H1 (cell line): ENCODE results near the gene COL4A4. TPM values are rescaled to one million over a fixed set of nuclear protein-coding genes. Genes with fewer than 3 reads are reported as not detected.

Source experiments
- CTCF ChIA-PET: fragments of 300-600 bp; sonication (Branson Sonifier 250); formaldehyde crosslinking; loops from one replicate; lab custom pipeline; 2021; ENCODE audit not compliant: partially characterized antibody; lab: Charles Lee
- POLR2A ChIA-PET: fragments of 300-600 bp; sonication (Branson Sonifier 250); formaldehyde crosslinking; loops from one replicate; lab custom pipeline; 2021; ENCODE audit warnings: inconsistent platforms; ENCODE audit not compliant: partially characterized antibody; lab: Charles Lee
- DNase-seq, 2 experiments: peaks; one replicate each; pipeline versions ENCODE4 v3.0.0 to v3.0.0-alpha.2; 2010 to 2022; ENCODE audit warnings: low spot score in 2 of 2, low read depth in 1 of 2, mixed read lengths in 1 of 2
- FAIRE-seq: peaks from 2 replicates; lab custom pipeline; 2011; peaks lifted over from hg19 to GRCh38; lab: Jason Lieb, UNC
- H2AFZ ChIP-seq: 2 replicates; pipeline ENCODE4 v1.8.1; 2012; ENCODE audit warnings: low read length, inconsistent platforms
- H2AK5ac ChIP-seq: 2 replicates; pipeline ENCODE4 v1.6.1; 2013; ENCODE audit warnings: low read depth, low read length
- H2BK120ac ChIP-seq: replicated peaks from 2 replicates; pipeline ENCODE3; 2013; ENCODE audit warnings: low read depth, low read length, inconsistent platforms
- H2BK12ac ChIP-seq: 2 replicates; pipeline ENCODE4 v1.6.1; 2013; ENCODE audit warnings: low read depth, low read length
- H2BK15ac ChIP-seq: 2 replicates; pipeline ENCODE4 v1.6.1; 2013; ENCODE audit warnings: low read length
- H2BK20ac ChIP-seq: 2 replicates; pipeline ENCODE4 v1.6.1; 2013; ENCODE audit warnings: low read length
- H2BK5ac ChIP-seq: 2 replicates; pipeline ENCODE4 v1.6.1; 2013; ENCODE audit warnings: low read depth, low read length
- H3K14ac ChIP-seq: 2 replicates; pipeline ENCODE4 v1.6.1; 2013; ENCODE audit warnings: inconsistent platforms; ENCODE audit not compliant: insufficient read length
- H3K18ac ChIP-seq: 2 replicates; pipeline ENCODE4 v1.6.1; 2013; ENCODE audit warnings: low read length; ENCODE audit errors: extremely low read depth
- H3K23ac ChIP-seq: 2 replicates; pipeline ENCODE4 v1.6.1; 2013; ENCODE audit warnings: inconsistent platforms; ENCODE audit not compliant: insufficient read length
- H3K23me2 ChIP-seq: 2 replicates; pipeline ENCODE4 v1.6.1; 2013; ENCODE audit warnings: low read depth, low read length
- H3K27ac ChIP-seq: 2 replicates; pipeline ENCODE4 v1.6.1; 2011; ENCODE audit warnings: low read depth, low read length, inconsistent platforms
- H3K27me3 ChIP-seq, 4 experiments: replicated peaks in 1 of 4; 1 replicate in 1 of 4; 2 replicates in 3 of 4; pipeline versions ENCODE4 v1.6.1 to v1.8.1; 2011 to 2013; ENCODE audit warnings: low read length in 3 of 4, mild to moderate bottlenecking in 3 of 4, inconsistent platforms in 2 of 4, mixed read lengths in 2 of 4, moderate library complexity in 1 of 4; ENCODE audit not compliant: control insufficient read depth in 3 of 4, insufficient read depth in 3 of 4; ENCODE audit errors: extremely low read depth in 1 of 4
- H3K36me3 ChIP-seq, 4 experiments: 2 replicates each; pipeline versions ENCODE4 v1.6.1 to v1.8.1; 2011 to 2013; ENCODE audit warnings: mild to moderate bottlenecking in 4 of 4, low read length in 3 of 4, moderate library complexity in 2 of 4, control low read depth in 1 of 4, inconsistent platforms in 1 of 4; ENCODE audit not compliant: insufficient read depth in 4 of 4, control insufficient read depth in 2 of 4
- H3K4ac ChIP-seq: replicated peaks from 2 replicates; pipeline ENCODE3; 2013; ENCODE audit warnings: low read length, low read depth, mixed read lengths, inconsistent platforms; ENCODE audit not compliant: insufficient read length
- H3K4me1 ChIP-seq, 4 experiments: replicated peaks in 1 of 4; 1 replicate in 1 of 4; 2 replicates in 3 of 4; pipeline versions ENCODE4 v1.6.1 to v1.8.1; 2011 to 2013; ENCODE audit warnings: low read length in 3 of 4, inconsistent platforms in 2 of 4, mixed read lengths in 1 of 4; ENCODE audit not compliant: insufficient read depth in 4 of 4, control insufficient read depth in 3 of 4
- H3K4me2 ChIP-seq, 2 experiments: 2 replicates each; pipeline versions ENCODE4 v1.6.1 to v1.8.1; 2011 to 2013; ENCODE audit warnings: low read depth in 2 of 2, low read length in 2 of 2, control low read depth in 1 of 2, inconsistent platforms in 1 of 2, mild to moderate bottlenecking in 1 of 2; ENCODE audit not compliant: insufficient read depth in 1 of 2
- H3K4me3 ChIP-seq, 4 experiments: fragments of 200-600, 300-600 bp in 1 of 4; sonication (generic), shearing (Covaris generic), sonication (Bioruptor Twin) in 1 of 4; 2 replicates each; pipeline versions ENCODE4 v1.5.1 to v1.8.1; 2011 to 2016; ENCODE audit warnings: low read length in 4 of 4, low read depth in 3 of 4, control low read depth in 2 of 4, inconsistent platforms in 2 of 4, mild to moderate bottlenecking in 2 of 4, mixed read lengths in 1 of 4, moderate library complexity in 1 of 4; ENCODE audit not compliant: insufficient read depth in 2 of 4; ENCODE audit errors: extremely low read depth in 1 of 4
- H3K56ac ChIP-seq: replicated peaks from 2 replicates; pipeline ENCODE3; 2013; ENCODE audit warnings: low read depth, mild to moderate bottlenecking, mixed read lengths, low read length, inconsistent platforms; ENCODE audit not compliant: insufficient read length
- H3K79me1 ChIP-seq: 2 replicates; pipeline ENCODE4 v1.6.1; 2013; ENCODE audit warnings: low read depth, low read length, control low read depth
- H3K79me2 ChIP-seq, 2 experiments: 2 replicates each; pipeline versions ENCODE4 v1.6.1 to v1.8.1; 2012 to 2013; ENCODE audit warnings: low read length in 2 of 2, mild to moderate bottlenecking in 2 of 2, inconsistent platforms in 1 of 2; ENCODE audit not compliant: insufficient read depth in 2 of 2, control insufficient read depth in 1 of 2
- H3K9ac ChIP-seq, 4 experiments: replicated peaks in 1 of 4; 1 replicate in 1 of 4; 2 replicates in 3 of 4; pipeline versions ENCODE4 v1.6.1 to v1.8.1; 2011 to 2013; ENCODE audit warnings: low read depth in 3 of 4, low read length in 3 of 4, control low read depth in 2 of 4, mild to moderate bottlenecking in 2 of 4, moderate library complexity in 2 of 4, inconsistent platforms in 1 of 4; ENCODE audit errors: extremely low read depth in 1 of 4
- H3K9me3 ChIP-seq, 2 experiments: 2 replicates each; pipeline versions ENCODE4 v1.6.1 to v1.8.1; 2012 to 2013; ENCODE audit warnings: mild to moderate bottlenecking in 2 of 2, moderate library complexity in 2 of 2, control low read depth in 1 of 2, inconsistent platforms in 1 of 2, low read depth in 1 of 2, low read length in 1 of 2, mixed read lengths in 1 of 2; ENCODE audit not compliant: insufficient read depth in 2 of 2
- H4K20me1 ChIP-seq, 2 experiments: replicated peaks in 1 of 2; 2 replicates each; pipeline versions ENCODE3 to v1.8.1; 2011 to 2013; ENCODE audit warnings: inconsistent platforms in 2 of 2, low read length in 2 of 2, mild to moderate bottlenecking in 1 of 2; ENCODE audit not compliant: insufficient read depth in 2 of 2, control insufficient read depth in 1 of 2
- H4K5ac ChIP-seq: 2 replicates; pipeline ENCODE4 v1.6.1; 2013; ENCODE audit warnings: low read length, low read depth, mixed read lengths, inconsistent platforms; ENCODE audit not compliant: insufficient read length
- H4K8ac ChIP-seq: 2 replicates; pipeline ENCODE4 v1.8.0; 2013; ENCODE audit warnings: mild to moderate bottlenecking, moderate library complexity, low read length, inconsistent platforms; ENCODE audit not compliant: insufficient read depth; ENCODE audit errors: extremely low read depth
- H4K91ac ChIP-seq: replicated peaks from 2 replicates; pipeline ENCODE3; 2013; ENCODE audit warnings: low read length, mixed read lengths, inconsistent platforms; ENCODE audit not compliant: insufficient read length
- ATF3 ChIP-seq: IDR thresholded peaks from 2 replicates; pipeline ENCODE4 v1.6.1; 2011; ENCODE audit warnings: low read depth, mild to moderate bottlenecking, low read length; ENCODE audit not compliant: insufficient read depth
- CHD2 ChIP-seq: IDR thresholded peaks from 2 replicates; pipeline ENCODE4 v1.6.1; 2012; ENCODE audit warnings: low read length, improper control_type of control experiment
- CTBP2 ChIP-seq: IDR thresholded peaks from 2 replicates; pipeline ENCODE4 v1.7.0; 2011; ENCODE audit warnings: borderline replicate concordance, mild to moderate bottlenecking, moderate library complexity, mixed read lengths, low read length; ENCODE audit not compliant: insufficient read depth, insufficient read length
- KDM4A ChIP-seq: IDR thresholded peaks from one replicate; pipeline ENCODE4 v1.7.1; 2012; ENCODE audit warnings: low read depth, mild to moderate bottlenecking, moderate library complexity, low read length, inconsistent platforms; ENCODE audit not compliant: severe bottlenecking
- POLR2A ChIP-seq, 2 experiments: IDR thresholded peaks; 1 replicate in 1 of 2; 2 replicates in 1 of 2; pipeline ENCODE4 v1.6.1; 2011; ENCODE audit warnings: low read depth in 2 of 2, low read length in 2 of 2, mild to moderate bottlenecking in 2 of 2; ENCODE audit errors: control extremely low read depth in 1 of 2
- POU5F1 ChIP-seq: IDR thresholded peaks from 2 replicates; pipeline ENCODE4 v1.6.1; 2011; ENCODE audit warnings: low read depth, mild to moderate bottlenecking, low read length, moderate library complexity
- RAD21 ChIP-seq, 2 experiments: IDR thresholded peaks in 1 of 2; conservative IDR thresholded peaks in 1 of 2; 2 replicates each; pipeline ENCODE4 v1.6.1; 2011; ENCODE audit warnings: low read depth in 2 of 2, low read length in 2 of 2, improper control_type of control experiment in 1 of 2, inconsistent platforms in 1 of 2, mild to moderate bottlenecking in 1 of 2, moderate library complexity in 1 of 2
- SIN3A ChIP-seq, 2 experiments: IDR thresholded peaks in 1 of 2; conservative IDR thresholded peaks in 1 of 2; 2 replicates each; pipeline ENCODE4 v1.6.1; 2011 to 2012; ENCODE audit warnings: low read length in 2 of 2, improper control_type of control experiment in 1 of 2, low read depth in 1 of 2, mild to moderate bottlenecking in 1 of 2
- SP1 ChIP-seq: IDR thresholded peaks from 2 replicates; pipeline ENCODE4 v1.6.1; 2011; ENCODE audit warnings: low read depth, low read length
- SP2 ChIP-seq: IDR thresholded peaks from 2 replicates; pipeline ENCODE4 v1.6.1; 2012; ENCODE audit warnings: mild to moderate bottlenecking, low read length, inconsistent platforms
- SUZ12 ChIP-seq: fragments of 200-600 bp; sonication (generic); IDR thresholded peaks from 2 replicates; pipeline ENCODE4 v1.6.1; 2012; ENCODE audit warnings: mild to moderate bottlenecking, inconsistent platforms, low read length, moderate library complexity, mixed read lengths
- TBP ChIP-seq: IDR thresholded peaks from 2 replicates; pipeline ENCODE4 v1.6.1; 2011; ENCODE audit warnings: low read depth, low read length, improper control_type of control experiment
- TEAD4 ChIP-seq: IDR thresholded peaks from 2 replicates; pipeline ENCODE4 v1.6.1; 2012; ENCODE audit warnings: low read depth, low read length, inconsistent platforms, mixed read lengths
- WGBS, 2 experiments: shearing (Covaris generic) in 1 of 2; methylation state at CpG; one replicate each; pipeline versions ENCODE4 v1.1.6 to v1.1.7; 2013 to 2015; ENCODE audit warnings: low lambda C conversion rate in 2 of 2, mixed read lengths in 2 of 2, inconsistent platforms in 1 of 2, low coverage in 1 of 2, missing lambda C conversion rate in 1 of 2; ENCODE audit not compliant: insufficient replicate concordance in 2 of 2, insufficient coverage in 1 of 2, insufficient read length in 1 of 2; ENCODE audit errors: extremely low coverage in 1 of 2, missing lambda C conversion rate in 1 of 2; 5-methylcytosine and 5-hydroxymethylcytosine counted together
- polyA plus RNA-seq, 7 experiments: library from polyadenylated mRNA; depleted of rRNA in 3 of 7; stranded (reverse) in 5 of 7; unstranded in 2 of 7; fragments of >200 nt in 5 of 7; fragments of 200-250 nt in 2 of 7; gene quantifications; 1 replicate in 5 of 7; 2 replicates in 1 of 7; 4 replicates in 1 of 7; pipeline versions ENCODE4 v1.2.1 to v1.2.3, GENCODE V29; 2011 to 2013; ENCODE audit warnings: missing spikeins in 2 of 7, mixed read lengths in 2 of 7
- total RNA-seq: library from RNA; stranded (reverse); fragmentation: NEBNext Ultra II Directional; extraction: Animal tissue kit (Norgen Biotek cat#: 25700); gene quantifications from 2 replicates; pipeline ENCODE4 v1.2.1, GENCODE V29; 2021

The COL4A4 gene
- total and polyA plus RNA-seq, 2 of the 8 experiments (the other 6 are each of a cell fraction or from before 2014, with no cell fraction given): 0.33 to 1.7 TPM

GRCh38 chr2:227035711-227036367, 128.2 kb downstream of the COL4A4 start:
- CTCF ChIA-PET: interaction anchor here (0.7 to 5.8 kb wide), 7 partner anchors 9 to 236 kb away, joined by 3 to 53 read pairs (median 3); no protein-coding TSS in a partner anchor
- TF ChIP-seq RAD21 (IDR thresholded peaks at IDR 0.05 in 1 of 2, conservative IDR thresholded peaks at IDR 0.05 in 1 of 2; ENCODE audit: low read depth in 2 of 2, low read length in 2 of 2) (no peak), TBP (no peak), SP2 (no peak), ATF3 (no peak), POU5F1 (no peak), POLR2A (IDR thresholded peaks at IDR 0.05; ENCODE audit: control extremely low read depth in 1 of 2, low read depth in 2 of 2, low read length in 2 of 2) (no peak), SIN3A (conservative IDR thresholded peaks at IDR 0.05 in 1 of 2, IDR thresholded peaks at IDR 0.05 in 1 of 2; ENCODE audit: low read depth in 1 of 2, low read length in 2 of 2) (no peak), CTBP2 (no peak), TEAD4 (no peak), SP1 (no peak), KDM4A (no peak), SUZ12 (no peak), CHD2 (no peak)

More at GRCh38 chr2:227035711-227036367, 128.2 kb downstream of the COL4A4 start:
- POLR2A ChIA-PET: interaction anchor here (0.6 kb wide), 1 partner anchor 9 kb away, joined by 3 read pairs; no protein-coding TSS in a partner anchor
- no peak for FAIRE-seq
- Histone ChIP-seq H3K4me2 (no peak overlapping the region), H3K36me3 (no peaks in the 10 kb centered on the region), H2BK15ac (no peak overlapping the region), H2BK20ac (no peak overlapping the region), H3K79me1 (no peaks in the 10 kb centered on the region), H3K18ac (no peak overlapping the region), H4K91ac (no peak overlapping the region), H4K5ac (no peak overlapping the region), H3K23me2 (peaks cover under 1% of the 10 kb centered on the region; the same call in 1 of the 2 replicates), H2AFZ (no peak overlapping the region), H3K9ac (no peak overlapping the region), H2AK5ac (no peak overlapping the region), H3K23ac (no peak overlapping the region), H2BK12ac (no peak overlapping the region), H3K9me3 (no peaks in the 10 kb centered on the region), H2BK5ac (no peak overlapping the region), H3K79me2 (no peaks in the 10 kb centered on the region), H3K4ac (no peak overlapping the region), H4K20me1 (no peaks in the 10 kb centered on the region), H3K56ac (no peak overlapping the region), H3K27ac (no peak overlapping the region), H3K4me1 (no peaks in the 10 kb centered on the region), H4K8ac (no peak overlapping the region), H3K27me3 (no peaks in the 10 kb centered on the region), H2BK120ac (no peak overlapping the region), H3K4me3 (no peak overlapping the region), H3K14ac (no peak overlapping the region)
- 92% methylated on average over 7 of the region's 7 CpGs; no CpG with 5 or more reads in 1 of the 2 experiments for WGBS, 2 experiments
- no peak for DNase-seq
